H1 (cell line): Measurements from ENCODE around the gene NDC80. TPM values are rescaled to one million over a fixed set of nuclear protein-coding genes. Genes with fewer than 3 reads are reported as not detected.

Experiments
- SP1 ChIP-seq: IDR thresholded peaks from 2 replicates; pipeline ENCODE4 v1.6.1; 2011; ENCODE audit warnings: low read depth, low read length
- polyA plus RNA-seq, 7 experiments: library from polyadenylated mRNA; depleted of rRNA in 3 of 7; stranded (reverse) in 5 of 7; unstranded in 2 of 7; fragments of >200 nt in 5 of 7; fragments of 200-250 nt in 2 of 7; gene quantifications; 1 replicate in 5 of 7; 2 replicates in 1 of 7; 4 replicates in 1 of 7; pipeline versions ENCODE4 v1.2.1 to v1.2.3, GENCODE V29; 2011 to 2013; ENCODE audit warnings: missing spikeins in 2 of 7, mixed read lengths in 2 of 7
- total RNA-seq: library from RNA; stranded (reverse); fragmentation: NEBNext Ultra II Directional; extraction: Animal tissue kit (Norgen Biotek cat#: 25700); gene quantifications from 2 replicates; pipeline ENCODE4 v1.2.1, GENCODE V29; 2021
- TF ChIP-seq, protein P1 (sequence below): IDR thresholded peaks from 2 replicates; pipeline ENCODE4 v1.6.1; 2012; ENCODE audit warnings: inconsistent platforms
- TF ChIP-seq, protein P2 (sequence below): IDR thresholded peaks from 2 replicates; pipeline ENCODE4 v1.6.1; 2011; ENCODE audit warnings: low read length, improper control_type of control experiment

The NDC80 gene
- total and polyA plus RNA-seq, 2 of the 8 experiments (the other 6 are each of a cell fraction or from before 2014, with no cell fraction given) = 11.0 to 45.0 TPM

DNA sequence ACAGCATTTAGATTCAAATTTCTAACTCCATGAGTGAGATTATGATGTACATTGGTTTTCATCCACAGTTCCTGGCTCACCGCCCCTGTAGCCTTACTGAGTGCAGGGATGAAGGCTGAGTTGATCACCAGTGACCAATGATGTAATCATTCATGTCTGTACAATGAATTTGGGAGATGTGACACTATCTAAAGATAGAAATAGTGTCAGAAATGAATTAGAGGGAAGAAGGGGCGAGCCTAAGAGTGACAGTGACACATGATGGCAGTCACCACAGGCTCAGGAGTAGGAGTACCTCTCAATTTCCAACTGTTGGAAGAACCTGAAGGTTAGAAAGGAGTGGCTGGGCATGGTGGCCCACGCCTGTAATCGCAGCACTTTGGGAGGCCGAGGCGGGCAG is 3.2 kb upstream of the NDC80 start (continued):
- TF ChIP-seq, protein P1, sequence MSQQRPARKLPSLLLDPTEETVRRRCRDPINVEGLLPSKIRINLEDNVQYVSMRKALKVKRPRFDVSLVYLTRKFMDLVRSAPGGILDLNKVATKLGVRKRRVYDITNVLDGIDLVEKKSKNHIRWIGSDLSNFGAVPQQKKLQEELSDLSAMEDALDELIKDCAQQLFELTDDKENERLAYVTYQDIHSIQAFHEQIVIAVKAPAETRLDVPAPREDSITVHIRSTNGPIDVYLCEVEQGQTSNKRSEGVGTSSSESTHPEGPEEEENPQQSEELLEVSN = no peak
- TF ChIP-seq SP1 = no peak
- TF ChIP-seq, protein P2, sequence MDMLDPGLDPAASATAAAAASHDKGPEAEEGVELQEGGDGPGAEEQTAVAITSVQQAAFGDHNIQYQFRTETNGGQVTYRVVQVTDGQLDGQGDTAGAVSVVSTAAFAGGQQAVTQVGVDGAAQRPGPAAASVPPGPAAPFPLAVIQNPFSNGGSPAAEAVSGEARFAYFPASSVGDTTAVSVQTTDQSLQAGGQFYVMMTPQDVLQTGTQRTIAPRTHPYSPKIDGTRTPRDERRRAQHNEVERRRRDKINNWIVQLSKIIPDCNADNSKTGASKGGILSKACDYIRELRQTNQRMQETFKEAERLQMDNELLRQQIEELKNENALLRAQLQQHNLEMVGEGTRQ = no peak
